GM12892 (cell line): Measurements from ENCODE around the gene IRGC.
"Not testable (repeated sequence)": the region's sequence is repeated elsewhere in the genome, so short reads cannot be mapped to it uniquely, and the experiment has no call there.

Experiments used
- DNase-seq: peaks from one replicate; pipeline ENCODE4 v3.0.0; 2011; ENCODE audit not compliant: insufficient read length
- FAIRE-seq: peaks from 2 replicates; lab custom pipeline; 2011; peaks lifted over from hg19 to GRCh38; lab: Jason Lieb, UNC
- POLR2A ChIP-seq: IDR thresholded peaks from 2 replicates; pipeline ENCODE4 v1.6.1; 2011; ENCODE audit warnings: low read depth, low read length, control low read depth
- POLR2AphosphoS5 ChIP-seq: IDR thresholded peaks from 2 replicates; pipeline ENCODE4 v1.6.1; 2011; ENCODE audit warnings: low read depth, low read length, control low read depth
- TAF1 ChIP-seq: IDR thresholded peaks from 2 replicates; pipeline ENCODE4 v1.6.1; 2011; ENCODE audit warnings: low read depth, mild to moderate bottlenecking, control low read depth, low read length, borderline replicate concordance

Gene IRGC

GRCh38 chr19:43678512-43679261, 37.2 kb upstream of the IRGC start:
- TF ChIP-seq TAF1, result no peak
- no peak for TF ChIP-seq POLR2A
- no peak for TF ChIP-seq POLR2AphosphoS5
- DNase-seq (no peak), FAIRE-seq (no peak)

GRCh38 chr19:43681821-43682220, 34.1 kb upstream of the IRGC start:
- FAIRE-seq (no peak), DNase-seq (no peak)
- no peak for TF ChIP-seq TAF1
- TF ChIP-seq POLR2AphosphoS5, result no peak
- TF ChIP-seq POLR2A, result no peak

- DNase-seq, FAIRE-seq: not testable (repeated sequence)
Measured at GRCh38 chr19:43682269-43682668, 33.6 kb upstream of the IRGC start.

GRCh38 chr19:43682824-43683661, 32.8 kb upstream of the IRGC start:
- no peak for TF ChIP-seq POLR2A
- TF ChIP-seq TAF1, result no peak
- no peak for TF ChIP-seq POLR2AphosphoS5
- FAIRE-seq (no peak), DNase-seq (no peak)

GRCh38 chr19:43683905-43684304, 32.0 kb upstream of the IRGC start:
- FAIRE-seq (no peak), DNase-seq (no peak)
- TF ChIP-seq POLR2A (no peak), POLR2AphosphoS5 (no peak), TAF1 (no peak)

GRCh38 chr19:43684326-43684725, 31.6 kb upstream of the IRGC start:
- no peak for TF ChIP-seq POLR2A
- no peak for TF ChIP-seq TAF1
- TF ChIP-seq POLR2AphosphoS5, result no peak
- FAIRE-seq (no peak), DNase-seq (no peak)

GRCh38 chr19:43687660-43687997, 28.2 kb upstream of the IRGC start:
- no peak for DNase-seq
- no peak for TF ChIP-seq POLR2A
- FAIRE-seq, result no peak

- TF ChIP-seq POLR2A, result no peak
- FAIRE-seq, result no peak
- DNase-seq, result no peak
Measured at GRCh38 chr19:43688059-43688701, 27.7 kb upstream of the IRGC start.

GRCh38 chr19:43690444-43690843, 25.4 kb upstream of the IRGC start:
- no peak for TF ChIP-seq TAF1
- TF ChIP-seq POLR2A, result no peak
- no peak for TF ChIP-seq POLR2AphosphoS5
- FAIRE-seq (no peak), DNase-seq (no peak)

GRCh38 chr19:43690890-43691289, 25.0 kb upstream of the IRGC start:
- no peak for FAIRE-seq
- no peak for TF ChIP-seq TAF1
- no peak for TF ChIP-seq POLR2A
- TF ChIP-seq POLR2AphosphoS5, result no peak

GRCh38 chr19:43691755-43692154, 24.1 kb upstream of the IRGC start:
- FAIRE-seq (no peak), DNase-seq (no peak)
- TF ChIP-seq POLR2AphosphoS5 (no peak), TAF1 (no peak), POLR2A (no peak)

More at GRCh38 chr19:43690890-43691289, 25.0 kb upstream of the IRGC start:
- no peak for DNase-seq

- FAIRE-seq (no peak), DNase-seq (no peak)
- no peak for TF ChIP-seq POLR2A
- no peak for TF ChIP-seq POLR2AphosphoS5
- TF ChIP-seq TAF1, result no peak
Measured at GRCh38 chr19:43692385-43692784, 23.5 kb upstream of the IRGC start.
